HepG2 (cell line): ENCODE data around the gene ANKRD2. TPM values are rescaled to one million over a fixed set of nuclear protein-coding genes. Genes with fewer than 3 reads are reported as not detected.
A peak's percentile ranks its signal among the peaks of the same experiment; 100 is the strongest.
"Not testable (repeated sequence)": the region's sequence is repeated elsewhere in the genome, so short reads cannot be mapped to it uniquely, and the experiment has no call there.

Experiments used
- BRD4 ChIP-seq: sonication (generic); formaldehyde crosslinking; IDR thresholded peaks from 2 replicates; pipeline ENCODE4 v1.4.0; 2020; ENCODE audit warnings: missing genetic modification reagents
- CBX5 ChIP-seq: sonication (generic); formaldehyde crosslinking; IDR thresholded peaks from 2 replicates; pipeline ENCODE4 v1.4.0; 2020; ENCODE audit warnings: missing genetic modification reagents, borderline replicate concordance
- CEBPB ChIP-seq: IDR thresholded peaks from 2 replicates; pipeline ENCODE4 v1.6.1; 2011; ENCODE audit warnings: low read depth, low read length, improper control_type of control experiment, borderline replicate concordance
- ELF3 ChIP-seq: IDR thresholded peaks from 2 replicates; pipeline ENCODE4 v1.6.1; 2016; ENCODE audit warnings: missing genetic modification reagents, missing compliant biosample characterization
- HIVEP1 ChIP-seq: sonication (generic); formaldehyde crosslinking; IDR thresholded peaks from 2 replicates; pipeline ENCODE4 v1.4.0; 2020; ENCODE audit warnings: mild to moderate bottlenecking, missing genetic modification reagents
- HNF4A ChIP-seq: sonication (generic); formaldehyde crosslinking; IDR thresholded peaks from 2 replicates; pipeline ENCODE4 v1.4.0; 2020; ENCODE audit warnings: missing genetic modification reagents
- HOXA3 ChIP-seq: sonication (generic); formaldehyde crosslinking; IDR thresholded peaks from 2 replicates; pipeline ENCODE4 v1.5.0; 2020; ENCODE audit warnings: missing genetic modification reagents
- KAT8 ChIP-seq: IDR thresholded peaks from 2 replicates; pipeline ENCODE4 v1.6.1; 2016; ENCODE audit warnings: missing genetic modification reagents, missing compliant biosample characterization
- KMT2A ChIP-seq: sonication (generic); formaldehyde crosslinking; IDR thresholded peaks from 2 replicates; pipeline ENCODE4 v1.4.0; 2020; ENCODE audit warnings: missing genetic modification reagents
- NONO ChIP-seq, 2 experiments: fragments of 450-650 bp in 1 of 2; sonication (generic) in 1 of 2; formaldehyde crosslinking in 1 of 2; IDR thresholded peaks in 1 of 2; conservative IDR thresholded peaks in 1 of 2; 2 replicates each; pipeline versions ENCODE4 v1.6.1 to v1.8.0; 2017 to 2022; ENCODE audit warnings: mild to moderate bottlenecking in 1 of 2, missing genetic modification reagents in 1 of 2, moderate library complexity in 1 of 2
- PHF8 ChIP-seq: sonication (generic); formaldehyde crosslinking; IDR thresholded peaks from 2 replicates; pipeline ENCODE4 v1.5.0; 2020; ENCODE audit warnings: missing genetic modification reagents
- POLR2A ChIP-seq, 2 experiments: IDR thresholded peaks; 2 replicates each; pipeline ENCODE4 v1.6.1; 2011; ENCODE audit warnings: low read depth in 2 of 2, low read length in 2 of 2, mild to moderate bottlenecking in 1 of 2, moderate library complexity in 1 of 2; ENCODE audit not compliant: insufficient read depth in 1 of 2
- RFXAP ChIP-seq: sonication (generic); formaldehyde crosslinking; IDR thresholded peaks from 2 replicates; pipeline ENCODE4 v1.4.0; 2020; ENCODE audit warnings: missing genetic modification reagents, borderline replicate concordance
- SALL1 ChIP-seq: sonication (generic); formaldehyde crosslinking; IDR thresholded peaks from 2 replicates; pipeline ENCODE4 v1.8.0; 2022; ENCODE audit warnings: mild to moderate bottlenecking, missing genetic modification reagents
- SAP130 ChIP-seq: IDR thresholded peaks from 2 replicates; pipeline ENCODE4 v1.6.1; 2016; ENCODE audit warnings: low read depth
- YEATS4 ChIP-seq: sonication (generic); formaldehyde crosslinking; IDR thresholded peaks from 2 replicates; pipeline ENCODE4 v1.4.0; 2020; ENCODE audit warnings: missing genetic modification reagents, borderline replicate concordance
- ZNF232 ChIP-seq: sonication (generic); formaldehyde crosslinking; IDR thresholded peaks from 2 replicates; pipeline ENCODE4 v1.4.0; 2020; ENCODE audit warnings: missing genetic modification reagents, borderline replicate concordance
- ZNF501 ChIP-seq: sonication (generic); formaldehyde crosslinking; IDR thresholded peaks from 2 replicates; pipeline ENCODE4 v1.5.1; 2020; ENCODE audit warnings: mild to moderate bottlenecking, moderate library complexity, missing genetic modification reagents
- polyA plus RNA-seq, 8 experiments: library from polyadenylated mRNA; depleted of rRNA in 3 of 8; stranded (reverse) in 7 of 8; unstranded in 1 of 8; fragments of >200 nt; fragmentation: Illumina TruSeq in 4 of 8; extraction: Trizol in 4 of 8; gene quantifications; 2 replicates each; pipeline versions ENCODE4 v1.2.1 to v1.2.3, GENCODE V29; 2011 to 2016; ENCODE audit warnings: low read depth in 4 of 8, missing spikeins in 1 of 8, mixed read lengths in 1 of 8; ENCODE audit not compliant: insufficient read depth in 1 of 8
- total RNA-seq, 5 experiments: library from RNA; depleted of rRNA; stranded (reverse); fragments of >200 nt; fragmentation: Illumina TruSeq; extraction: Trizol; gene quantifications; 2 replicates each; pipeline ENCODE4 v1.2.3, GENCODE V29; 2016; ENCODE audit warnings: low read depth in 1 of 5
- TF ChIP-seq, protein P1 (sequence below): sonication (generic); formaldehyde crosslinking; IDR thresholded peaks from 2 replicates; pipeline ENCODE4 v1.4.0; 2020; ENCODE audit warnings: missing genetic modification reagents
- TF ChIP-seq, protein P2 (sequence below): sonication (generic); formaldehyde crosslinking; IDR thresholded peaks from 2 replicates; pipeline ENCODE4 v1.4.0; 2020; ENCODE audit warnings: mild to moderate bottlenecking, missing genetic modification reagents

ANKRD2 gene
- total and polyA plus RNA-seq, 2 of the 13 experiments (the other 11 are each of a cell fraction or from before 2014, with no cell fraction given), result not detected

DNA sequence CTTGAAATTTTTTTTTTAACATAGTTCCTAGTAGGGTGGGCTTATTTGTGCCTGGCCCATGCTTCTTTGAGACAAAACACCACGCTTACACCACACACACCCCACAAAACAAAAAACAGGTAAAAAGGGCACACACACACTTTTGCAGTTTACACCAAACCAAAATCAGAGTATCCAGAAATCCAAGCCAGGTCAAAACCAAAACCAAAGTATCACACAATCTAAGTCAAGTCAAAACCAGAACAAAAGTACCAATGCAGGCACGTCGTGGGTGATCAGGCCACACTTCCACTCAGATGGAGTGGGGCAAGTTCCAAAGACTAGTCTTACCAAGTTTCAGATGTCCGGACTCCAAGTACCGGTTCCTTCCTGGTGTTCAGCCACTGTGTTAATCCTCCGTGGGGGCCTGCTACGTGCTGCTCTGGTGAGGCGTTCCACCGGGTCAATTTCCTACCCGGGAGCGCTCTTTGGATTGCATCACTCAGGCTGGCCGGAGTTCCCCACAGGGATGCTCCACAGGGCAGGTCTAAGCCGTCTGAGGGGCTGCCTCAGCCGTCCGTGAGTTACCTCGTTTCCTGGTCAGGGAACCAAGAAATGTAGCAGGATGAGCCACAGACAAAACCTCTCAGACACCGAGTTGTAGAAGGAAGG, 11.7 kb upstream of the ANKRD2 start (continued):
- peak; percentile 78 for TF ChIP-seq HIVEP1
- 0 out of 2 replicates have a peak, but pooled peaks have one; percentile 17 for TF ChIP-seq HOXA3
- TF ChIP-seq POLR2A (IDR thresholded peaks at IDR 0.05; ENCODE audit: insufficient read depth in 1 of 2, low read depth in 2 of 2, low read length in 2 of 2), result peak in 1 of 2 experiments; percentile 37; a peak in 1 of 4 replicates
- TF ChIP-seq ZNF232 (CRISPR knock-in tag), result peak; percentile 54; the same call in 1 of the 2 replicates
- 0 out of 2 replicates have a peak, but pooled peaks have one; percentile 8 for TF ChIP-seq ELF3 (CRISPR knock-in tag)
- peak; percentile 36; the same call in 1 of the 2 replicates for TF ChIP-seq SALL1 (CRISPR knock-in tag)
- peak; percentile 26; the same call in 1 of the 2 replicates for TF ChIP-seq PHF8 (CRISPR knock-in tag)
- peak; percentile 45; the same call in 1 of the 2 replicates for TF ChIP-seq KMT2A (CRISPR knock-in tag)
- TF ChIP-seq, protein P1, sequence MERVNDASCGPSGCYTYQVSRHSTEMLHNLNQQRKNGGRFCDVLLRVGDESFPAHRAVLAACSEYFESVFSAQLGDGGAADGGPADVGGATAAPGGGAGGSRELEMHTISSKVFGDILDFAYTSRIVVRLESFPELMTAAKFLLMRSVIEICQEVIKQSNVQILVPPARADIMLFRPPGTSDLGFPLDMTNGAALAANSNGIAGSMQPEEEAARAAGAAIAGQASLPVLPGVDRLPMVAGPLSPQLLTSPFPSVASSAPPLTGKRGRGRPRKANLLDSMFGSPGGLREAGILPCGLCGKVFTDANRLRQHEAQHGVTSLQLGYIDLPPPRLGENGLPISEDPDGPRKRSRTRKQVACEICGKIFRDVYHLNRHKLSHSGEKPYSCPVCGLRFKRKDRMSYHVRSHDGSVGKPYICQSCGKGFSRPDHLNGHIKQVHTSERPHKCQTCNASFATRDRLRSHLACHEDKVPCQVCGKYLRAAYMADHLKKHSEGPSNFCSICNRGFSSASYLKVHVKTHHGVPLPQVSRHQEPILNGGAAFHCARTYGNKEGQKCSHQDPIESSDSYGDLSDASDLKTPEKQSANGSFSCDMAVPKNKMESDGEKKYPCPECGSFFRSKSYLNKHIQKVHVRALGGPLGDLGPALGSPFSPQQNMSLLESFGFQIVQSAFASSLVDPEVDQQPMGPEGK, result peak; percentile 49; the same call in 1 of the 2 replicates
- peak; percentile 63; the same call in 1 of the 2 replicates for TF ChIP-seq CBX5 (CRISPR knock-in tag)
- TF ChIP-seq, protein P2, sequence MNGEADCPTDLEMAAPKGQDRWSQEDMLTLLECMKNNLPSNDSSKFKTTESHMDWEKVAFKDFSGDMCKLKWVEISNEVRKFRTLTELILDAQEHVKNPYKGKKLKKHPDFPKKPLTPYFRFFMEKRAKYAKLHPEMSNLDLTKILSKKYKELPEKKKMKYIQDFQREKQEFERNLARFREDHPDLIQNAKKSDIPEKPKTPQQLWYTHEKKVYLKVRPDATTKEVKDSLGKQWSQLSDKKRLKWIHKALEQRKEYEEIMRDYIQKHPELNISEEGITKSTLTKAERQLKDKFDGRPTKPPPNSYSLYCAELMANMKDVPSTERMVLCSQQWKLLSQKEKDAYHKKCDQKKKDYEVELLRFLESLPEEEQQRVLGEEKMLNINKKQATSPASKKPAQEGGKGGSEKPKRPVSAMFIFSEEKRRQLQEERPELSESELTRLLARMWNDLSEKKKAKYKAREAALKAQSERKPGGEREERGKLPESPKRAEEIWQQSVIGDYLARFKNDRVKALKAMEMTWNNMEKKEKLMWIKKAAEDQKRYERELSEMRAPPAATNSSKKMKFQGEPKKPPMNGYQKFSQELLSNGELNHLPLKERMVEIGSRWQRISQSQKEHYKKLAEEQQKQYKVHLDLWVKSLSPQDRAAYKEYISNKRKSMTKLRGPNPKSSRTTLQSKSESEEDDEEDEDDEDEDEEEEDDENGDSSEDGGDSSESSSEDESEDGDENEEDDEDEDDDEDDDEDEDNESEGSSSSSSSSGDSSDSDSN (CRISPR knock-in tag), result 0 out of 2 replicates have a peak, but pooled peaks have one; percentile 58
- TF ChIP-seq HNF4A (CRISPR knock-in tag), result 0 out of 2 replicates have a peak, but pooled peaks have one; percentile 26
- not testable (repeated sequence) for TF ChIP-seq NONO (IDR thresholded peaks at IDR 0.05)
- peak; percentile 47; the same call in 1 of the 2 replicates for TF ChIP-seq NONO (CRISPR knock-in tag; conservative IDR thresholded peaks at IDR 0.05)
- TF ChIP-seq YEATS4 (CRISPR knock-in tag), result peak; percentile 65; the same call in 1 of the 2 replicates
- peak; percentile 30; the same call in 1 of the 2 replicates for TF ChIP-seq RFXAP (CRISPR knock-in tag)
- peak; percentile 45; the same call in 1 of the 2 replicates for TF ChIP-seq BRD4 (CRISPR knock-in tag)
- peak; percentile 53; the same call in 1 of the 2 replicates for TF ChIP-seq ZNF501 (CRISPR knock-in tag)
- TF ChIP-seq CEBPB, result peak; percentile 93
- peak; percentile 34; the same call in 1 of the 2 replicates for TF ChIP-seq SAP130 (CRISPR knock-in tag)
- TF ChIP-seq KAT8 (CRISPR knock-in tag), result 0 out of 2 replicates have a peak, but pooled peaks have one; percentile 16
- TF ChIP-seq, all 625 proteins: peak for 32; not testable (repeated sequence) for 593
